ENCODE results near the gene HMGN4. TPM values are rescaled to one million over a fixed set of nuclear protein-coding genes. Genes with fewer than 3 reads are reported as not detected.

HMGN4 gene
- total and polyA plus RNA-seq, 9 of the 15 experiments (the other 6 are each of a cell fraction or from before 2014, with no cell fraction given): 35.4 to 134 (median 94.1) TPM

DNA sequence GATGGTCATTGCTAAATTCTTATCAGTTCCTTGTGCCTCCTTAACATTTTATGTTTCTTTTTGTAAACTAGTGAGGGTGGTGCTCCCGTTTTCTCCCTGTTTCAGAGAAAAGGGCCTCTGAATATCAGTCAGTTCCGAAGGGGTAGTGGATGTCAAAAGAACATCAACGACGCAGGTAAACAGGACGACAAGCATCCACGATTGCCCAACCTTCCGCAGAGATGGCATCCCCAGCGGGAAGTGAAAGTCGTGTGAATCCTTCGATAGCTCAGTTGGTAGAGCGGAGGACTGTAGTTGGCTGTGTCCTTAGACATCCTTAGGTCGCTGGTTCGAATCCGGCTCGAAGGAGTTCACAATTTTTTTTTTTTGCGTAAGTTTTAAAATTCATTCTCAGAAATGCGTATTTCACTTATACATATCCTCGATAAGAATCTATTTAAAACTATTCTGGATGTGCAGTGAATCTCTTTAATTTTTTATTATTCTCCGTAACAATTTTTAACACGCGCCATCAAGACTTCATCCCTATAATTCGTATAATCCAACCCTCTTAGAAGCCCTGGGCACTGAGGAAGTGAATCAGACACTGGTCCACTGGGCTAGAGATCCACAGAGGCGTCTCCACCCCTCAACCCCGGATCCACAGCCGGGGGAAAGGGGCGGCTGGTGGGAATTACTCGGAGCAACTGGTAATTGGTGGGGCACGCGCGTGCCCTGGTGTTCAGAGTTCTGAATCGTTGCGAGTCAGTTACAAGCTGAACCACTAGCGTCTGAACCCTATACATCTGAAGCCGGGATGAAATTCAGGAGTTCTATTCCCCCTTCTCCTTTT, 30.7 kb downstream of the HMGN4 start (continued):
- TF ChIP-seq, protein P1, sequence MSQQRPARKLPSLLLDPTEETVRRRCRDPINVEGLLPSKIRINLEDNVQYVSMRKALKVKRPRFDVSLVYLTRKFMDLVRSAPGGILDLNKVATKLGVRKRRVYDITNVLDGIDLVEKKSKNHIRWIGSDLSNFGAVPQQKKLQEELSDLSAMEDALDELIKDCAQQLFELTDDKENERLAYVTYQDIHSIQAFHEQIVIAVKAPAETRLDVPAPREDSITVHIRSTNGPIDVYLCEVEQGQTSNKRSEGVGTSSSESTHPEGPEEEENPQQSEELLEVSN (IDR thresholded peaks at IDR 0.05; ENCODE audit: borderline replicate concordance in 1 of 2, extremely low read depth in 1 of 2, insufficient read depth in 1 of 2, insufficient read length in 1 of 2, low read depth in 1 of 2, low read length in 1 of 2, poor library complexity in 1 of 2, severe bottlenecking in 1 of 2): peak in 1 of 2 experiments; percentile 71
- TF ChIP-seq, protein P2, sequence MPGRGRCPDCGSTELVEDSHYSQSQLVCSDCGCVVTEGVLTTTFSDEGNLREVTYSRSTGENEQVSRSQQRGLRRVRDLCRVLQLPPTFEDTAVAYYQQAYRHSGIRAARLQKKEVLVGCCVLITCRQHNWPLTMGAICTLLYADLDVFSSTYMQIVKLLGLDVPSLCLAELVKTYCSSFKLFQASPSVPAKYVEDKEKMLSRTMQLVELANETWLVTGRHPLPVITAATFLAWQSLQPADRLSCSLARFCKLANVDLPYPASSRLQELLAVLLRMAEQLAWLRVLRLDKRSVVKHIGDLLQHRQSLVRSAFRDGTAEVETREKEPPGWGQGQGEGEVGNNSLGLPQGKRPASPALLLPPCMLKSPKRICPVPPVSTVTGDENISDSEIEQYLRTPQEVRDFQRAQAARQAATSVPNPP (IDR thresholded peaks at IDR 0.05; ENCODE audit: borderline replicate concordance, insufficient read depth, insufficient read length): no peak
- TF ChIP-seq SMAD1 (IDR thresholded peaks at IDR 0.05; ENCODE audit: low read depth, low read length, partially characterized antibody) (no peak), SAP30 (IDR thresholded peaks at IDR 0.05; ENCODE audit: borderline replicate concordance, insufficient read depth, low read depth, low read length, poor library complexity, severe bottlenecking) (no peak), STAT6 (CRISPR knock-in tag; IDR thresholded peaks at IDR 0.05) (no peak), BCL6 (CRISPR knock-in tag; IDR thresholded peaks at IDR 0.05) (no peak), ZNF165 (CRISPR knock-in tag; IDR thresholded peaks at IDR 0.05; ENCODE audit: borderline replicate concordance) (0 out of 2 replicates have a peak, but pooled peaks have one; percentile 26), E2F1 (CRISPR knock-in tag; IDR thresholded peaks at IDR 0.05) (peak; percentile 88; the same call in 1 of the 2 replicates)

All from K562 (cell line).